ENCODE data around the gene TMEM63A.

TMEM63A gene

GRCh38 chr1:225860107-225860506 lies 22.1 kb downstream of the TMEM63A start:
- no peak for TF ChIP-seq CTCF (IDR thresholded peaks at IDR 0.05; ENCODE audit: low read depth, low read length, missing control alignments)
- H3K4me3 ChIP-seq (replicated peaks; ENCODE audit: low read depth, low read length), result no peak overlapping the region
- DNase-seq (ENCODE audit: extremely low read depth, low read depth), result no peak

DNA sequence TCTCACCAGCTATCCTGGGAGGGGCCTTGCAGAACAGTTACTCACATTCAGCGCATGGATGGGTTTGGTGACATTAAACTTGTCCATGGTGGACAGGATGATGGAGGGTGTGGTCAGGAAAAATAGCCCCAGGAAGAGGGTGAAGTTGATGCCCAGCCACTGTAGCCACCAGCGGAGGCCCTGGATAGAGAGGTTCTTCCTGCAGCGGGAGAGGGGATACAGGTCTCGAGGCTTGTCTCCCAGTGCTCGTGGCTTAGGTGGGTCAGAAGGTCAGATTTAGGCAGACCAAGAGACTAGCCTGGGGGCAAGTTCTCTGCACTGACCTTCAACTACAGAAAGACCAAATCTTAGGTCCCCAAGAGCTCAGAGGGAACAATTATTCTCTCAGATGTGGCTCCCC lies 23.0 kb downstream of the TMEM63A start:
- no peak overlapping the region for H3K4me3 ChIP-seq (replicated peaks; ENCODE audit: low read depth, low read length)

GRCh38 chr1:225857256-225857655 lies 24.9 kb downstream of the TMEM63A start:
- DNase-seq (ENCODE audit: extremely low read depth, low read depth), result no peak
- no peak overlapping the region for H3K4me3 ChIP-seq (replicated peaks; ENCODE audit: low read depth, low read length)
- TF ChIP-seq CTCF (IDR thresholded peaks at IDR 0.05; ENCODE audit: low read depth, low read length, missing control alignments), result no peak

More for the DNA sequence above, 23.0 kb downstream of the TMEM63A start:
- DNase-seq (ENCODE audit: extremely low read depth, low read depth), result no peak
- no peak for TF ChIP-seq CTCF (IDR thresholded peaks at IDR 0.05; ENCODE audit: low read depth, low read length, missing control alignments)

- no peak overlapping the region for H3K4me3 ChIP-seq (replicated peaks; ENCODE audit: low read depth, low read length)
- no peak for TF ChIP-seq CTCF (IDR thresholded peaks at IDR 0.05; ENCODE audit: low read depth, low read length, missing control alignments)
- DNase-seq (ENCODE audit: extremely low read depth, low read depth), result no peak
These were observed 26.5 kb downstream of the TMEM63A start for GRCh38 chr1:225855503-225856300.

GRCh38 chr1:225853441-225853840 lies 28.7 kb downstream of the TMEM63A start:
- DNase-seq (ENCODE audit: extremely low read depth, low read depth), result no peak
- no peak for TF ChIP-seq CTCF (IDR thresholded peaks at IDR 0.05; ENCODE audit: low read depth, low read length, missing control alignments)
- H3K4me3 ChIP-seq (replicated peaks; ENCODE audit: low read depth, low read length), result no peak overlapping the region

- no peak overlapping the region for H3K4me3 ChIP-seq (replicated peaks; ENCODE audit: low read depth, low read length)
- no peak for DNase-seq (ENCODE audit: extremely low read depth, low read depth)
- TF ChIP-seq CTCF (IDR thresholded peaks at IDR 0.05; ENCODE audit: low read depth, low read length, missing control alignments), result no peak
These were observed 29.6 kb downstream of the TMEM63A start for GRCh38 chr1:225852413-225853124.
